Gastroesophageal sphincter (tissue), 3 donors: ENCODE results near the gene CEP72.

Source experiments
- EP300 ChIP-seq: sonication (generic); formaldehyde crosslinking; IDR thresholded peaks from one replicate; pipeline ENCODE4 v1.6.1; 2017; ENCODE audit warnings: antibody characterized with exemption, mild to moderate bottlenecking
- POLR2A ChIP-seq, 2 donors: fragments of 450-650 bp; IDR thresholded peaks; one replicate each; pipeline ENCODE4 v1.6.1; 2017; ENCODE audit warnings: antibody characterized with exemption in 2 of 2, mild to moderate bottlenecking in 2 of 2, moderate library complexity in 1 of 2
- POLR2AphosphoS5 ChIP-seq: sonication (generic); formaldehyde crosslinking; IDR thresholded peaks from one replicate; pipeline ENCODE4 v1.6.1; 2017; ENCODE audit warnings: antibody characterized with exemption
- TF ChIP-seq, protein P1 (sequence below), 4 experiments: fragments of 200-600 bp in 2 of 4; fragments of 450-650 bp in 2 of 4; sonication (generic) in 1 of 4; IDR thresholded peaks; one replicate each; pipeline ENCODE4 v1.5.1; 2017 to 2019; ENCODE audit warnings: antibody characterized with exemption in 4 of 4, mild to moderate bottlenecking in 2 of 4, moderate library complexity in 2 of 4

DNA sequence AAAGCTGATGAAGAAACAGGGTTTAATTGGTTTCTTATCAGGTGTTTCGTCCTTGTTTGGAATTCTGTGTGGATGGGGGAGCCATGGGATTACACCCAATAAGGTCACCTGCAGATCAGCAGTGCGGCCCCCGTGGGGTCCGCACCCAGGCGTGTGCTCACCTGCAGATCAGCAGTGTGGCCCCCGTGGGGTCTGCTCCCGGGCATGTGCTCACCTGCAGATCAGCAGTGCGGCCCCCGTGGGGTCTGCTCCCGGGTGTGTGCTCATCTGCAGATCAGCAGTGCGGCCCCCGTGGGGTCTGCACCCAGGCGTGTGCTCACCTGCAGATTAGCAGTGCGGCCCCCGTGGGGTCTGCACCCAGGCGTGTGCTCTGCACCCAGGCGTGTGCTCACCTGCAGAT is 41.7 kb upstream of the CEP72 start:
- TF ChIP-seq, protein P1, sequence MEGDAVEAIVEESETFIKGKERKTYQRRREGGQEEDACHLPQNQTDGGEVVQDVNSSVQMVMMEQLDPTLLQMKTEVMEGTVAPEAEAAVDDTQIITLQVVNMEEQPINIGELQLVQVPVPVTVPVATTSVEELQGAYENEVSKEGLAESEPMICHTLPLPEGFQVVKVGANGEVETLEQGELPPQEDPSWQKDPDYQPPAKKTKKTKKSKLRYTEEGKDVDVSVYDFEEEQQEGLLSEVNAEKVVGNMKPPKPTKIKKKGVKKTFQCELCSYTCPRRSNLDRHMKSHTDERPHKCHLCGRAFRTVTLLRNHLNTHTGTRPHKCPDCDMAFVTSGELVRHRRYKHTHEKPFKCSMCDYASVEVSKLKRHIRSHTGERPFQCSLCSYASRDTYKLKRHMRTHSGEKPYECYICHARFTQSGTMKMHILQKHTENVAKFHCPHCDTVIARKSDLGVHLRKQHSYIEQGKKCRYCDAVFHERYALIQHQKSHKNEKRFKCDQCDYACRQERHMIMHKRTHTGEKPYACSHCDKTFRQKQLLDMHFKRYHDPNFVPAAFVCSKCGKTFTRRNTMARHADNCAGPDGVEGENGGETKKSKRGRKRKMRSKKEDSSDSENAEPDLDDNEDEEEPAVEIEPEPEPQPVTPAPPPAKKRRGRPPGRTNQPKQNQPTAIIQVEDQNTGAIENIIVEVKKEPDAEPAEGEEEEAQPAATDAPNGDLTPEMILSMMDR (IDR thresholded peaks at IDR 0.05): no peak
- TF ChIP-seq POLR2A (IDR thresholded peaks at IDR 0.05) (no peak), POLR2AphosphoS5 (no peak), EP300 (no peak)
